NT2/D1 (cell line): ENCODE measurements around the gene FLYWCH1.
A peak's percentile ranks its signal among the peaks of the same experiment; 100 is the strongest.
"Not testable (repeated sequence)": the region's sequence is repeated elsewhere in the genome, so short reads cannot be mapped to it uniquely, and the experiment has no call there.

Experiments used
- DNase-seq: peaks from one replicate; pipeline ENCODE4 v3.0.0-alpha.2; 2011; ENCODE audit warnings: low read depth, low spot score
- H3K27me3 ChIP-seq: 2 replicates; pipeline ENCODE4 v1.6.0; 2011; ENCODE audit warnings: mild to moderate bottlenecking; ENCODE audit not compliant: insufficient read length, insufficient read depth
- H3K36me3 ChIP-seq: 2 replicates; pipeline ENCODE4 v1.6.1; 2011; ENCODE audit warnings: mild to moderate bottlenecking, low read length, mixed read lengths; ENCODE audit not compliant: insufficient read depth, insufficient read length
- H3K4me1 ChIP-seq: 2 replicates; pipeline ENCODE4 v1.5.1; 2011; ENCODE audit not compliant: insufficient read depth, insufficient read length
- H3K4me3 ChIP-seq: 2 replicates; pipeline ENCODE4 v1.5.1; 2011; ENCODE audit warnings: low read depth; ENCODE audit not compliant: insufficient read length
- H3K9ac ChIP-seq: 2 replicates; pipeline ENCODE4 v1.6.0; 2011; ENCODE audit warnings: low read depth; ENCODE audit not compliant: insufficient read length
- H3K9me3 ChIP-seq: 2 replicates; pipeline ENCODE4 v1.5.1; 2011; ENCODE audit warnings: mild to moderate bottlenecking, low read length; ENCODE audit not compliant: insufficient read depth
- SUZ12 ChIP-seq: IDR thresholded peaks from 2 replicates; pipeline ENCODE4 v1.6.1; 2011; ENCODE audit not compliant: insufficient read length, insufficient read depth; ENCODE audit errors: extremely low read depth
- YY1 ChIP-seq: IDR thresholded peaks from 2 replicates; pipeline ENCODE4 v1.6.1; 2011; ENCODE audit not compliant: insufficient read length, insufficient read depth
- ZNF274 ChIP-seq: IDR thresholded peaks from 2 replicates; pipeline ENCODE4 v1.6.1; 2011; ENCODE audit warnings: mild to moderate bottlenecking, low read depth, low read length

Gene FLYWCH1

DNA sequence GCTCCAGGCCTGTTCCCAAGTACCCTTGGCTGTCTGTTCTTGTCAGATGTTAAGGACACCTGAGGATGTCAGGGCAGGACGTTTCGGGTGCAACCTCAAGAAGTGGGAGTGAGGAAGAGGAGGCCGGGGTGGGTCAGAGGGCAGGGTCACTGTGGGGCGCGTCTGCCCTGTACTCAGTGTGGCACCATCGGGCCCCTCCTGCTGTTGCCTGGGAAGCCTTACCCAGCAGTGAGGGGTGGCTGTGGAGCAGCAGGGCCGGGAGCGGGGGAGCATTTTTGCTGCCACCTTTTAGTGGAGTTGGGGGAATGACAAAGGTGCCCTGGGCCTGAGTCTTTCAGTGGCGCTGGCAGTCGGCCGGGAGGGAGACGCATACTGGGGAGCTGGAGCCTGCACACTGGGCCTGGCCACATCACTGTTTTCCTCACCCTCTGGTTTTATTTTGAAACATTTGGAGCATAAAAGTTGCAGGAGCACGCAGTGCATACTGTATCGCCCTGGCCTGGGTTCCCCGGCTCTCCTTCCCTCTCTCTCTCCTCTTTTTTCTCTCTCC is 11.1 kb upstream of the FLYWCH1 start:
- TF ChIP-seq YY1 (no peak), ZNF274 (no peak), SUZ12 (no peak)
- Histone ChIP-seq H3K4me1 (peaks cover 17% of the 10 kb centered on the region), H3K9me3 (no peaks in the 10 kb centered on the region), H3K4me3 (no peak overlapping the region), H3K36me3 (peaks cover 34% of the 10 kb centered on the region), H3K9ac (no peak overlapping the region), H3K27me3 (no peaks in the 10 kb centered on the region)
- no peak for DNase-seq

DNA sequence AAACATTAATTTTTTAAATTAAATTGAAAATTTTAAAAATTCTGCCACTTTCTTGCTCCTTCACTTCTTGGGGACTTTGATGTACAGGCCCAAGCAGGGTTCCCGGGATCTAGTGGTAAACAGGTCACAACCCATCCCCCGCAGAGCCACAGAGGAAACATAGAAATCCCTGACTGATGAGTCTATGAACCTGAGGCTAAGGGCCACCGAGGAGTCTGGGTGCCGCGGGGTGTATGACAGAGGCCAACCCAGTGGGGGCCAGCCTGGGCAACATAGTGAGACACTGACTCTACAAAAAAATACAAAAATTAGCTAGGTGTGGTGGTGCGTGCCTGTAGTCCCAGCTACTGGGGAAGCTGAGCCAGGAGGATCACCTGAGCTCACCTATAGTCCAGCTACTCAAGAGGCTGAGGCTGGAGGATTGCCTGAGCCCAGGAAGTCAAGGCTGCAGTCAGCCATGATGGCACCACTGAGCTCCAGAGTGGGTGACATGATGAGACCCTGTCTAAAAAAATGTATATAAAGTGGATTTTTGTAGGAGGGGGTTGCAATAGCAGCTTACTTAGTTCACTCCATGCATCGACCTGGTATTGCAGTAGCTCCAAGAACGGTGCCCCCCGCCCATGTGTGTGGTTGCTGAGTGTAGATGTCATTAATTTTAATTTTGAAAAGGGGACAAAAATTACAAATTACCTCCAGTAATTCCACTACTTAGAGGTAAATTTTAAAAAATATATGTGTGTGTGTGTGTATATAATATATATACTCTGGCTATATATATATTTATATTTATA is 9.2 kb upstream of the FLYWCH1 start:
- H3K36me3 ChIP-seq, result peaks cover 22% of the 10 kb centered on the region
- DNase-seq, result no peak
- no peak for TF ChIP-seq ZNF274
- TF ChIP-seq SUZ12, result no peak
- TF ChIP-seq YY1, result no peak
- H3K9ac ChIP-seq, result no peak overlapping the region
- peaks cover 16% of the 10 kb centered on the region for H3K4me1 ChIP-seq
- H3K27me3 ChIP-seq, result no peaks in the 10 kb centered on the region
- H3K4me3 ChIP-seq, result no peak overlapping the region
- no peaks in the 10 kb centered on the region for H3K9me3 ChIP-seq

DNA sequence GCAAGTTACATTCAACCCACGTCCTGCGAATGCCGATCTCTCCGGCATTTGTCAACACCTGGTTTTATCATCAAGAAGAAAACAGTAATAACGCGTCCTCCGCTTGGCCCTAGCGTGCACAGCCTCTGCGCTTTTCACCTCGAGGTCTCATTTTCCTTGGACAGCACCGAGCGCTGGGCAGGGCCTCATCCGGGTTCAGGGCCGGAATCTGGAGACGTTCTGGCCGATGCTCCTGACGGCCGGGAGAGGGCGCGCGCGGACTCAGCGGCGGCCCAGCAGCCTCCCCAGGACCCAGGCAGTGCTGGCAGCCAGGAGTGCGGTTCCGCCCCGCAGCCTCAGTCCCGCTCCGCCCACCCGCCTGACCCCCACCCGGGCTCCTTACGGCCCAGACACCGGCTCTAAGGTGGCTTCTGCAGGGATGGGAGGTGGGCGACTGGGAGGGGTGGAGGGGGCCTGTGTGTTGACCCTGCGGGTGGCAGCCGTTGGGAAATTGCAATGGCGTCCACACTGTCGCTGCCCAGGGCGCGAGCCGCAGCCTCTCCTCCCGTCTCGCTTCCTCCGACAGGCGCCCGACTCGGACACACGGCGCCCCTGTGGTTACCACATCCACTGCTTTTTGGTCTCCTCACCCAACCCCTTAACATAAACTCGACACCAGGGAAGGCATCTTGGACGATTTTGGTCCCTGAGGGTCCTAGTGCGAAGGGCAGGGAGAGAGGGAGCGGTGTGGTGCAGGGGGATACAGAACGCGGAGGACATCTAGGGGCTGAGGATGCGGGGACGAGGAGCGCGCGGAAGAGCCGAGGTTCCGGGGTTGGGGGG is 7.4 kb upstream of the FLYWCH1 start:
- DNase-seq, result peak; percentile 83
- Histone ChIP-seq H3K36me3 (peaks cover 7% of the 10 kb centered on the region), H3K4me3 (peak overlapping the region; percentile 77), H3K9me3 (no peaks in the 10 kb centered on the region), H3K9ac (peak overlapping the region; percentile 99), H3K27me3 (no peaks in the 10 kb centered on the region), H3K4me1 (peaks cover 2% of the 10 kb centered on the region)
- TF ChIP-seq YY1, result peak; percentile 20
- TF ChIP-seq ZNF274, result no peak
- no peak for TF ChIP-seq SUZ12

DNA sequence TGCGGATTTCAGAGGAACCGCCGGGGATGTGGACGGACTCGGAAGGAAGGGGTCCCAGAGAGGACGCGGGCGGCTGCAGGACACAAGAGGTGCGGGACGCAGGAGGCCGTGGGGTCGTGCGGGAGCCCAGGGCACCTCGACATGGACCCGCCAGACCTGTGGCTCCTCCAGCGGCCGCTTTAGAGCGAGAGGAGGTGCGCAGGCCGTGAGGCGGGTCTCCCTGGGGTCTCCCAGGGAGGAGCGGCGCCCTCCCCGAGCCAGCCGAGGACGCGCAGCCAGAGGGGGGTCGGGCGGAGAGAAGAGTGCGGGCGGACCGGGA is 6.8 kb upstream of the FLYWCH1 start:
- TF ChIP-seq ZNF274, result no peak
- no peak for TF ChIP-seq SUZ12
- no peak for TF ChIP-seq YY1
- Histone ChIP-seq H3K27me3 (no peaks in the 10 kb centered on the region), H3K4me1 (peaks cover 2% of the 10 kb centered on the region), H3K9me3 (no peaks in the 10 kb centered on the region), H3K4me3 (peak overlapping the region; percentile 77), H3K9ac (peak overlapping the region; percentile 99), H3K36me3 (peaks cover 4% of the 10 kb centered on the region)
- no peak for DNase-seq

DNA sequence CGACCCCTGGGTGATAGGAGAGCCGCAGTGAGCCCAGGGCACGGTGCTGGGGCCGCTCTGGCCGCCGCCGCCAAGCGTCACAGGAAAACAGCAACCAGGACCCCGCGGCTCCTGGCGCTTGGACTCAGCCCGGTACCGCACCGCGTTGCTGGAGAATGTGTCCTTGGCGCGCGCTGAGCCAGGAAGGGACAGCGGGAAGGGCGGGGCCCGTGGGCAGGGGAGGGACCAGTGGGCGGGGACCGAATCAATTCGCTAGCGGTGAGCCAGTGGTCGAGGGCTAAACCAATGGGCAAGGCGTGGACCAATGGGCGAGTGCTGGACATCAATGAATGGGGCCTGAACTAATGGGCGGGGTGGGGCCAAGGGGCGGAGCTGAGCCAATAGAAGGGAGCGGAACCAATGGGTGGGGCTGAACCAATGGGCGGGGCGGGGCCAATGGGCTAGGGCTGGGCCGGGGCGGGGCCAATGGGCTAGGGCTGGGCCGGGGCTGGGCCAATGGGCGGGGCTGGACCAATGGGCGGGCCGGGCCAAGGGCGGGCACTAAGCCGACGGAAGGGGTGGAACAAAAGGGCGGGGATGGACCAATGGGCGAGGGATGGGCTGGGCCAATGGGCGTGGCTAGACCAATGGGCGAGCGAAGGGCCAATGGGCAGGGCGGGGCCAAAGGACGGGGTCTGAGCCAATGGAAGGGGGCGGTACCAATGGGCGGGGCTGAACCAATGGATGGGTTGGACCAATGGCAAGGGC is 6.3 kb upstream of the FLYWCH1 start:
- DNase-seq, result peak; percentile 99
- H3K27me3 ChIP-seq, result no peaks in the 10 kb centered on the region
- TF ChIP-seq SUZ12 (no peak), ZNF274 (no peak)
- H3K4me3 ChIP-seq, result peak overlapping the region; percentile 77
- H3K9ac ChIP-seq, result peak overlapping the region; percentile 99
- H3K9me3 ChIP-seq, result no peaks in the 10 kb centered on the region
- H3K36me3 ChIP-seq, result peaks cover 2% of the 10 kb centered on the region
- peaks cover 2% of the 10 kb centered on the region for H3K4me1 ChIP-seq

DNA sequence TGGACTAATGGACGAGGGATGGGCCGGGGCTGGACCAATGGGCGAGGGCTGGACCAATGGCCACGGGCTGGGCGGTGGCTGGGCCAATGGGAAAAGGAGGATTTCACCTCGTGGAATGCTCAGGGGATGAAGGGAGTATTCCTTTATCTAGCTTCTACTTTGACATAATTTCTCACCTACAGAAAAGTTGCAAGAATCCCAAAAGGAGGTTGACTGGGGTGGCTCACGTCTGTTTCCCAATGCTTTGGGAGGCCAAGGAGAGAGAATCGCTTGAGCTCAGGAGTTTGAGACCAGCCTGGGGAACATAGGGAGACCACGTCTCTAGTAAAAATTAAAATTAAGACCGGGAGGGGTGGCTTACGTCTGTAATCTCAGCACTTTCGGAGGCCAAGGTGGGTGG is 5.7 kb upstream of the FLYWCH1 start:
- H3K9me3 ChIP-seq, result no peaks in the 10 kb centered on the region
- no peak for DNase-seq
- H3K4me1 ChIP-seq, result peaks cover 2% of the 10 kb centered on the region
- H3K27me3 ChIP-seq, result no peaks in the 10 kb centered on the region
- TF ChIP-seq SUZ12 (no peak), YY1 (no peak), ZNF274 (no peak)
- no peak overlapping the region for H3K9ac ChIP-seq
- H3K36me3 ChIP-seq, result no peaks in the 10 kb centered on the region
- H3K4me3 ChIP-seq, result no peak overlapping the region

DNA sequence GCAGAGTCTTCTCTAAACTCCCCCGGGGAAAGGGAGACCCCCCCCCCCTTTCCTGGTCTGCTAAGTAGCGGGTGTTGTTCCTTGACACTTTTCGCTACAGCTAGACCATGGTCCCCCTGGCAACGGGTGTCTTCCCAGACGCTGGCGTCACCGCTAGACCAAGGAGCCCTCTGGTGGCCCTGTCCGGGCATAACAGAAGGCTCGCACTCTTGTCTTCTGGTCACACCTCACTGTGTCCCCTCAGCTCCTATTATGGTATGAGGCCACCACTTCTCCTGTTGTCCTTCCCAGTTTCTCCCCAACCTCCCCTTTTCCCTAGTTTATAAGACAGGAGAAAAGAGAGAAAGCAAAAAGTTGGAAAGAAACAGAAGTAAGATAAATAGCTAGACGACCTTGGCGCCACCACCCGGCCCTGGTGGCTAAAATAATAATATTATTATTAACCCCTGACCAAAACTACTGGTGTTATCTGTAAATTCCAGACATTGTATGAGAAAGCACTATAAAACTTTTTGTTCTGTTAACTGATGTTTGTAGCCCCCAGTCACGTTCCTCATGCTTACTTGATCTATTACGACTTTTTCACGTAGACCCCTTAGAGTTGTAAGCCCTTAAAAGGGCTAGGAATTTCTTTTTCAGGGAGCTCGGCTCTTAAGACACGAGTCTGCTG is 4.5 kb upstream of the FLYWCH1 start:
- not testable (repeated sequence) for H3K36me3 ChIP-seq, H3K9me3 ChIP-seq, H3K4me1 ChIP-seq, H3K9ac ChIP-seq, H3K27me3 ChIP-seq, H3K4me3 ChIP-seq, DNase-seq
